ENCODE measurements around the gene KIFC3. TPM values are rescaled to one million over a fixed set of nuclear protein-coding genes. Genes with fewer than 3 reads are reported as not detected.

The KIFC3 gene
- total and polyA plus RNA-seq, 2 of the 13 experiments (the other 11 are each of a cell fraction or from before 2014, with no cell fraction given) = 42.1 to 45.3 TPM

- TF ChIP-seq ZSCAN30 (CRISPR knock-in tag; IDR thresholded peaks at IDR 0.05) (no peak), MXD1 (CRISPR knock-in tag; IDR thresholded peaks at IDR 0.05) (peak; percentile 82; the same call in 1 of the 2 replicates), ZNF766 (CRISPR knock-in tag; IDR thresholded peaks at IDR 0.05; ENCODE audit: borderline replicate concordance) (0 out of 2 replicates have a peak, but pooled peaks have one; percentile 23), GPN1 (CRISPR knock-in tag; IDR thresholded peaks at IDR 0.05; ENCODE audit: borderline replicate concordance) (no peak; the same call in 1 of the 2 replicates), ZEB1 (IDR thresholded peaks at IDR 0.05; ENCODE audit: insufficient replicate concordance, low read depth) (no peak), ZNF567 (CRISPR knock-in tag; IDR thresholded peaks at IDR 0.05; ENCODE audit: borderline replicate concordance) (peak; percentile 84; the same call in 1 of the 2 replicates), ZNF264 (CRISPR knock-in tag; IDR thresholded peaks at IDR 0.05) (peak; percentile 58; the same call in 1 of the 2 replicates), ZNF180 (CRISPR knock-in tag; IDR thresholded peaks at IDR 0.05; ENCODE audit: borderline replicate concordance, low read depth) (no peak), ZNF451 (CRISPR knock-in tag; IDR thresholded peaks at IDR 0.05) (0 out of 2 replicates have a peak, but pooled peaks have one; percentile 22), ATF1 (CRISPR knock-in tag; IDR thresholded peaks at IDR 0.05) (no peak), POLR2A (IDR thresholded peaks at IDR 0.05; ENCODE audit: insufficient read depth in 1 of 2, low read depth in 2 of 2, low read length in 2 of 2) (peak in 1 of 2 experiments; percentile 45; a peak in 2 of 4 replicates), ZBTB37 (CRISPR knock-in tag; IDR thresholded peaks at IDR 0.05) (no peak), RFXAP (CRISPR knock-in tag; IDR thresholded peaks at IDR 0.05; ENCODE audit: borderline replicate concordance) (0 out of 2 replicates have a peak, but pooled peaks have one; percentile 65), ZNF83 (CRISPR knock-in tag; IDR thresholded peaks at IDR 0.05; ENCODE audit: borderline replicate concordance) (peak; percentile 79; the same call in 1 of the 2 replicates), ZNF224 (CRISPR knock-in tag; IDR thresholded peaks at IDR 0.05) (0 out of 2 replicates have a peak, but pooled peaks have one; percentile 75), ZBTB2 (CRISPR knock-in tag; IDR thresholded peaks at IDR 0.05; ENCODE audit: low read depth) (peak; percentile 26; the same call in 1 of the 2 replicates), IKZF1 (IDR thresholded peaks at IDR 0.05) (no peak), PCBP2 (optimal IDR thresholded peaks at IDR 0.05; ENCODE audit: low read depth, low read length, poor library complexity, severe bottlenecking) (no peak), ZFP82 (CRISPR knock-in tag; IDR thresholded peaks at IDR 0.05; ENCODE audit: borderline replicate concordance) (no peak), ZNF749 (CRISPR knock-in tag; IDR thresholded peaks at IDR 0.05; ENCODE audit: borderline replicate concordance) (peak; percentile 86; the same call in 1 of the 2 replicates), GATA4 (IDR thresholded peaks at IDR 0.05; ENCODE audit: borderline replicate concordance, low read depth) (no peak), NFATC3 (CRISPR knock-in tag; IDR thresholded peaks at IDR 0.05) (peak; percentile 84; the same call in 1 of the 2 replicates)
- TF ChIP-seq, protein P1, sequence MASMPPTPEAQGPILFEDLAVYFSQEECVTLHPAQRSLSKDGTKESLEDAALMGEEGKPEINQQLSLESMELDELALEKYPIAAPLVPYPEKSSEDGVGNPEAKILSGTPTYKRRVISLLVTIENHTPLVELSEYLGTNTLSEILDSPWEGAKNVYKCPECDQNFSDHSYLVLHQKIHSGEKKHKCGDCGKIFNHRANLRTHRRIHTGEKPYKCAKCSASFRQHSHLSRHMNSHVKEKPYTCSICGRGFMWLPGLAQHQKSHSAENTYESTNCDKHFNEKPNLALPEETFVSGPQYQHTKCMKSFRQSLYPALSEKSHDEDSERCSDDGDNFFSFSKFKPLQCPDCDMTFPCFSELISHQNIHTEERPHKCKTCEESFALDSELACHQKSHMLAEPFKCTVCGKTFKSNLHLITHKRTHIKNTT (CRISPR knock-in tag; IDR thresholded peaks at IDR 0.05) = no peak
These were observed at the start of gene KIFC3 (continued) for GRCh38 chr16:57802341-57803133.

Measured in HepG2 (cell line).